ENCODE data around the gene MYO3A.

MYO3A gene

GRCh38 chr10:26215396-26215934, 281.4 kb downstream of the MYO3A start:
- DNase-seq (ENCODE audit: low spot score), result no peak

- peak; percentile 6 for DNase-seq (ENCODE audit: low spot score)
Observed at GRCh38 chr10:26215935-26216584, 282.0 kb downstream of the MYO3A start.

GRCh38 chr10:26216585-26217395, 282.8 kb downstream of the MYO3A start, which contains the start of gene GAD2:
Gene GAD2, plus strand, starts transcription at chr10:26216774. Its CDS starts 36 bp downstream, at chr10:26216810.
- DNase-seq (ENCODE audit: low spot score), result no peak

- DNase-seq (ENCODE audit: low spot score), result no peak
Observed at GRCh38 chr10:26217396-26218086, 283.5 kb downstream of the MYO3A start.

- no peak for DNase-seq (ENCODE audit: low spot score)
Observed at GRCh38 chr10:26219676-26220075, 285.6 kb downstream of the MYO3A start.

GRCh38 chr10:26220901-26221300, 286.9 kb downstream of the MYO3A start:
- no peak for DNase-seq (ENCODE audit: low spot score)

GRCh38 chr10:26221541-26221940, 287.5 kb downstream of the MYO3A start:
- no peak for DNase-seq (ENCODE audit: low spot score)

- DNase-seq (ENCODE audit: low spot score), result no peak
Observed at GRCh38 chr10:26222563-26222962, 288.5 kb downstream of the MYO3A start.

- DNase-seq (ENCODE audit: low spot score), result no peak
Observed at GRCh38 chr10:26225322-26225721, 291.3 kb downstream of the MYO3A start.

GRCh38 chr10:26227786-26228185, 293.8 kb downstream of the MYO3A start:
- DNase-seq (ENCODE audit: low spot score), result no peak

- no peak for DNase-seq (ENCODE audit: low spot score)
Observed at GRCh38 chr10:26232174-26232573, 298.1 kb downstream of the MYO3A start.

- DNase-seq (ENCODE audit: low spot score), result no peak
Observed at GRCh38 chr10:26235761-26236160, 301.7 kb downstream of the MYO3A start.

- DNase-seq (ENCODE audit: low spot score), result no peak
Observed at GRCh38 chr10:26238378-26238777, 304.3 kb downstream of the MYO3A start.

- no peak for DNase-seq (ENCODE audit: low spot score)
Observed at GRCh38 chr10:26242706-26243350, 308.8 kb downstream of the MYO3A start.

GRCh38 chr10:26243351-26243720, 309.3 kb downstream of the MYO3A start:
- DNase-seq (ENCODE audit: low spot score), result no peak

GRCh38 chr10:26249681-26250080, 315.7 kb downstream of the MYO3A start:
- DNase-seq (ENCODE audit: low spot score), result no peak

- no peak for DNase-seq (ENCODE audit: low spot score)
Observed at GRCh38 chr10:26251925-26252324, 317.9 kb downstream of the MYO3A start.

GRCh38 chr10:26254616-26255015, 320.6 kb downstream of the MYO3A start:
- no peak for DNase-seq (ENCODE audit: low spot score)

GRCh38 chr10:26259341-26259740, 325.3 kb downstream of the MYO3A start:
- DNase-seq (ENCODE audit: low spot score), result no peak
